Upper lobe of left lung (tissue), 4 donors: ENCODE data around the gene CLMP.

Experiments
- CTCF ChIP-seq, 6 experiments: fragments of 450-650 bp in 4 of 6; fragments of 200-600 bp in 2 of 6; sonication (generic) in 2 of 6; IDR thresholded peaks; one replicate each; pipeline ENCODE4 v1.5.1; 2016 to 2019; ENCODE audit warnings: antibody characterized with exemption in 6 of 6
- POLR2A ChIP-seq, 4 donors: fragments of 450-650 bp; IDR thresholded peaks; one replicate each; pipeline ENCODE4 v1.5.1; 2016 to 2017; ENCODE audit warnings: antibody characterized with exemption in 4 of 4, mild to moderate bottlenecking in 2 of 4

DNA sequence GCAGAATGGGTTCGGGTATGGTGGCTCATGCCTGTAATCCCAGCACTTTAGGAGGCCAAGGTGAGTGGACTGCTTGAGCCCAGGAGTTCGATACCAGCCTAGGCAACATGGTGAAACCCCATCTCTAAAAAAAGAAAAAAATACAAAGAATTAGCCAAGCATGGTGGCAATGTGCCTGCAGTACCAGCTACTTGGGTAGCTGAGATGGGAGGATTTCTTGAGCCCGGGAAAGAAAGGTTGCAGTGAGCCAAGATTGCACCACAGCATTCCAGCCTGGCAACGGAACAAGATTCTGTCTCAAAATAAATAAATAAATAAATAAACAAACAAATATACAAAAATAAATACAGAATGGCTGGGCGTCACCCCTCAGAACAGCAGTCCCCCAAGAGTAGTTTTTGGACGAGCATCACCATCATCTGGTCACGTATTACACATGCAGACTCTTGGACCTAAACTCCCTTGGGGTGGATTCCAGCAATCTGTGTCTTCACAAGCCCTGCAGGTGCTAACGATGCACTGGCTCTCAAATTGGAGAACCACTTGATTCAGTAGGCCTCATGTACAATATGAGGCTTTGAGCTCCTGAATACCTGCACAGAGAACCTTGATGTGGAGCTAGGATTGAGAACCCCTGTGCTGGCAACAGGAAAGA is 33.5 kb downstream of the CLMP start:
- TF ChIP-seq CTCF (IDR thresholded peaks at IDR 0.05) (no peak), POLR2A (IDR thresholded peaks at IDR 0.05) (no peak)
